HG02571 (cell line): Measurements from ENCODE around the gene MEFV.

Source experiments
- ATAC-seq: cut with Tn5 transposase; IDR thresholded peaks from one replicate; pipeline ENCODE4 v1.9.1; 2021; ENCODE audit warnings: mild to moderate bottlenecking, moderate library complexity; ENCODE audit not compliant: unreplicated experiment

MEFV gene

GRCh38 chr16:3268294-3268693, 11.9 kb upstream of the MEFV start:
- ATAC-seq: no peak

- no peak for ATAC-seq
These were observed 10.6 kb upstream of the MEFV start for GRCh38 chr16:3266873-3267537.

- ATAC-seq: peak; percentile 83
These were observed 8.0 kb upstream of the MEFV start for GRCh38 chr16:3264137-3265036.

GRCh38 chr16:3262517-3262916, 6.1 kb upstream of the MEFV start:
- ATAC-seq: no peak

GRCh38 chr16:3259836-3260235, 3.4 kb upstream of the MEFV start:
- ATAC-seq: no peak

GRCh38 chr16:3256866-3257465, 533 bp upstream of the MEFV start:
- ATAC-seq: no peak

GRCh38 chr16:3254309-3254708, 2.1 kb downstream of the MEFV start:
- no peak for ATAC-seq

- no peak for ATAC-seq
These were observed 3.5 kb downstream of the MEFV start for GRCh38 chr16:3252967-3253366.

GRCh38 chr16:3249451-3249850, 7.0 kb downstream of the MEFV start:
- ATAC-seq: no peak

GRCh38 chr16:3249020-3249419, 7.4 kb downstream of the MEFV start:
- ATAC-seq: no peak

- ATAC-seq: no peak
These were observed 7.8 kb downstream of the MEFV start for GRCh38 chr16:3248596-3248995.

- ATAC-seq: no peak
These were observed 9.6 kb downstream of the MEFV start for GRCh38 chr16:3246876-3247275.

GRCh38 chr16:3246002-3246401, 10.4 kb downstream of the MEFV start:
- ATAC-seq: no peak

GRCh38 chr16:3243882-3244281, 12.6 kb downstream of the MEFV start:
- ATAC-seq: no peak

GRCh38 chr16:3242709-3243108, 13.7 kb downstream of the MEFV start:
- no peak for ATAC-seq

- ATAC-seq: no peak
These were observed 14.7 kb downstream of the MEFV start for GRCh38 chr16:3241761-3242160.

- no peak for ATAC-seq
These were observed 20.4 kb downstream of the MEFV start for GRCh38 chr16:3235856-3236669.

GRCh38 chr16:3234857-3235561, 21.4 kb downstream of the MEFV start, which contains the start of gene ZNF200:
ZNF200 (minus strand) TSS chr16:3235158; CDS start chr16:3233755, 1,403 bp downstream.
- ATAC-seq: peak; percentile 89

GRCh38 chr16:3234543-3234856, 21.9 kb downstream of the MEFV start:
- ATAC-seq: peak; percentile 28

- ATAC-seq: no peak
These were observed 32.4 kb downstream of the MEFV start for GRCh38 chr16:3223913-3224515.
